PC-9 (cell line): Measurements from ENCODE around the gene CAPN15.

Source experiments
- CTCF ChIP-seq: fragments of 200-600 bp; sonication (generic); conservative IDR thresholded peaks from 2 replicates; pipeline ENCODE4 v1.6.1; 2017; ENCODE audit warnings: mixed run types, antibody characterized with exemption, mild to moderate bottlenecking, moderate library complexity
- EZH2 ChIP-seq: fragments of 200-600 bp; sonication (generic); IDR thresholded peaks from 2 replicates; pipeline ENCODE4 v1.8.0; 2017; ENCODE audit warnings: antibody characterized with exemption, low read depth

- TF ChIP-seq CTCF (no peak), EZH2 (no peak)
Observed at GRCh38 chr16:546909-547770, 19.6 kb downstream of the CAPN15 start.
